ENCODE results near the gene RECQL5. TPM values are rescaled to one million over a fixed set of nuclear protein-coding genes. Genes with fewer than 3 reads are reported as not detected.

RECQL5 gene
- total and polyA plus RNA-seq, 4 donors, result 16.4 to 32.5 (median 29.8) TPM

DNA sequence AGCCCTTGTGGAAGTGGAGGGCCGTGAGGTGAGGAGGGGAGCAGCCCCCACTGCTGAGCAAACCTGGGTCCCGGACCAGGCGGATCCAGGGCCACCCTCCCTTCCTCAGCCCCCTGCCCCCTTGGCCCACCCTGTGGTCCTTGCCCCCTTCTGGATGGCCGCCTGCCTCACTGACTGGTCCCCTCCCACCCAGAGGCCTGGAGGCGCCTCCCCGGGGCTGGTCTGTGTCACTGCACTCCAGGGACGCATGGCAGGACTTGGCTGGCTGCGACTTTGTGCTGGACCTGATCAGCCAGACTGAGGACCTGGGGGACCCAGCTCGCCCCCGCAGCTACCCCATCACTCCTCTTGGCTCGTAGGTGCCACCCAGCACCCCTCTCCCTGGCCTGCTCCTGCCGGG is 52.9 kb downstream of the RECQL5 start:
- no peak overlapping the region for H3K27ac ChIP-seq (ENCODE audit: low read depth in 1 of 2, low read length in 1 of 2)
- H3K27me3 ChIP-seq (ENCODE audit: control insufficient read depth in 3 of 3, insufficient read depth in 3 of 3, low read length in 2 of 3), result no peaks in the 10 kb centered on the region
- H3K9me3 ChIP-seq (ENCODE audit: control insufficient read depth in 4 of 4, insufficient read depth in 3 of 4, low read length in 3 of 4), result no peaks in the 10 kb centered on the region
- H3K4me3 ChIP-seq, result no peak overlapping the region
- TF ChIP-seq, protein P1, sequence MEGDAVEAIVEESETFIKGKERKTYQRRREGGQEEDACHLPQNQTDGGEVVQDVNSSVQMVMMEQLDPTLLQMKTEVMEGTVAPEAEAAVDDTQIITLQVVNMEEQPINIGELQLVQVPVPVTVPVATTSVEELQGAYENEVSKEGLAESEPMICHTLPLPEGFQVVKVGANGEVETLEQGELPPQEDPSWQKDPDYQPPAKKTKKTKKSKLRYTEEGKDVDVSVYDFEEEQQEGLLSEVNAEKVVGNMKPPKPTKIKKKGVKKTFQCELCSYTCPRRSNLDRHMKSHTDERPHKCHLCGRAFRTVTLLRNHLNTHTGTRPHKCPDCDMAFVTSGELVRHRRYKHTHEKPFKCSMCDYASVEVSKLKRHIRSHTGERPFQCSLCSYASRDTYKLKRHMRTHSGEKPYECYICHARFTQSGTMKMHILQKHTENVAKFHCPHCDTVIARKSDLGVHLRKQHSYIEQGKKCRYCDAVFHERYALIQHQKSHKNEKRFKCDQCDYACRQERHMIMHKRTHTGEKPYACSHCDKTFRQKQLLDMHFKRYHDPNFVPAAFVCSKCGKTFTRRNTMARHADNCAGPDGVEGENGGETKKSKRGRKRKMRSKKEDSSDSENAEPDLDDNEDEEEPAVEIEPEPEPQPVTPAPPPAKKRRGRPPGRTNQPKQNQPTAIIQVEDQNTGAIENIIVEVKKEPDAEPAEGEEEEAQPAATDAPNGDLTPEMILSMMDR (IDR thresholded peaks at IDR 0.05; ENCODE audit: control extremely low read depth, extremely low read depth), result no peak
- 91 to 99% methylated on average over 11 to 12 of the region's 12 CpGs for WGBS, 2 donors
- no peaks in the 10 kb centered on the region for H3K4me1 ChIP-seq (ENCODE audit: control insufficient read depth in 5 of 5, insufficient read depth in 5 of 5, low read length in 5 of 5)
- no peak overlapping the region for H3K9ac ChIP-seq (ENCODE audit: insufficient read depth in 1 of 2, low read length in 2 of 2)
- ATAC-seq (ENCODE audit: insufficient read depth, low FRiP score), result no peak
- DNase-seq, result no peak
- H3K36me3 ChIP-seq (ENCODE audit: control insufficient read depth in 4 of 4, insufficient read depth in 4 of 4, low read length in 4 of 4), result peaks cover 0 to 73% (median 20%) of the 10 kb centered on the region in 4 donors

DNA sequence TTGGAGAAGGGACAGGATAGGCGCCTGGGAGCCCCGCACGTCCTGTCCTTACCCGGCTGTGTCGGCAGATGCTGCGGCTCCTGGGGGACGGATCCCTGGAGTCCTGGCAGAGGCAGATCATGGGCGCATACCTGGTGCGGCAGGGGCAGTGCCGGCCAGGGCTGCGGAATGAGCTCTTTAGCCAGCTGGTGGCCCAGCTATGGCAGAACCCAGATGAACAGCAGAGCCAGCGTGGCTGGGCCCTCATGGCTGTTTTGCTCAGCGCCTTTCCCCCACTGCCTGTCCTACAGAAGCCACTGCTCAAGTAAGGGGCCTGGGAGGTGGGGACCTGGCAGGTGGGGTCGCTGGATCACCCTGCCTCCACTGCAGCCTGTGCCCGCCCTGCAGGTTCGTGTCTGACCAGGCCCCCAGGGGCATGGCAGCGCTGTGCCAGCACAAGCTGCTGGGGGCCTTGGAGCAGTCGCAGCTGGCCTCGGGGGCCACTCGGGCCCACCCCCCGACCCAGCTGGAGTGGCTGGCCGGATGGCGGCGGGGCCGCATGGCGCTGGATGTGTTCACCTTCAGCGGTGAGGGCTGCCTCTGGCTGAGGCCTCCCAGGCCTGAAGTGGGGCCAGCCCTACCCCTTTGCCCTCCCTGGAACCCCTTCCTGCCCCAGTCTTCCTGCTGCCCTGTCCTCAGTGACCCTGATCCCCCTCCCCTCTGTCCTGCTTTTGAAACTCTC is 53.9 kb downstream of the RECQL5 start:
- H3K36me3 ChIP-seq (ENCODE audit: control insufficient read depth in 4 of 4, insufficient read depth in 4 of 4, low read length in 4 of 4), result peaks cover 0 to 66% (median 16%) of the 10 kb centered on the region in 4 donors
- TF ChIP-seq, protein P1 (IDR thresholded peaks at IDR 0.05; ENCODE audit: control extremely low read depth, extremely low read depth), result no peak
- 90 to 92% methylated on average over 27 of the region's 27 CpGs for WGBS, 2 donors

DNA sequence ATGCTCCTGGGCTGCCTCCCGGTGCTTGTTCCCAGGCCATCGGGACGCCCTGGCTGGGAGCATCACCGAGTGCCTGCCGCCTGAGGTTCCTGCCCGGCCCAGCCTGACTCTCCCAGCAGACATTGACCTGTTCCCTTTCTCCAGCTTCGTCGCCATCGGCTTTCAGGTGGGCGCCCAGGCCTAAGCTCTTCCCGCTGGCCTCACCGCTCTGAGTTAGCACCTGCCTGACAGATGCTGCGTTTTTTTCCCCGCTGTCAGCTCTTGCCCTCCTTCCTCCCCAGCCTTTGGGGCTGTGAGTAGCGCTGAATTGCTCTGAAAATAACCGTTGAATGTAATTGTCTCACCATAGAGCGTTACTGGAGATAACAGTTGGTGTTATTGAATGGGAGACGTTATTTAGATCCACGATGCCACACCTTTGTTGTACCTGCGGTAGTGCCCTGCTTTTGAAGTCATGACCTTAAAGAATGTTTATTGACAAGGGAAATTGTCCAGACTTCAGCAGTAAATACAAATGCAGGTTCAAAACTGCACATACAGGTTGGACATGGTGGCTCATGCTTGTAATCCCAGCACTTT is 55.0 kb downstream of the RECQL5 start:
- no peaks in the 10 kb centered on the region for H3K4me1 ChIP-seq (ENCODE audit: control insufficient read depth in 5 of 5, insufficient read depth in 5 of 5, low read length in 5 of 5)
- H3K36me3 ChIP-seq (ENCODE audit: control insufficient read depth in 4 of 4, insufficient read depth in 4 of 4, low read length in 4 of 4), result peaks cover 0 to 56% (median 12%) of the 10 kb centered on the region in 4 donors
- TF ChIP-seq, protein P1 (IDR thresholded peaks at IDR 0.05; ENCODE audit: control extremely low read depth, extremely low read depth), result no peak
- no peak for ATAC-seq (ENCODE audit: insufficient read depth, low FRiP score)
- H3K9me3 ChIP-seq (ENCODE audit: control insufficient read depth in 4 of 4, insufficient read depth in 3 of 4, low read length in 3 of 4), result no peaks in the 10 kb centered on the region
- DNase-seq, result no peak
- H3K4me3 ChIP-seq, result no peak overlapping the region
- WGBS, 2 donors, result 91 to 99% methylated on average over 20 of the region's 20 CpGs
- H3K9ac ChIP-seq (ENCODE audit: insufficient read depth in 1 of 2, low read length in 2 of 2), result no peak overlapping the region
- no peaks in the 10 kb centered on the region for H3K27me3 ChIP-seq (ENCODE audit: control insufficient read depth in 3 of 3, insufficient read depth in 3 of 3, low read length in 2 of 3)
- no peak overlapping the region for H3K27ac ChIP-seq (ENCODE audit: low read depth in 1 of 2, low read length in 1 of 2)

More for the DNA sequence above, 53.9 kb downstream of the RECQL5 start:
- ATAC-seq (ENCODE audit: insufficient read depth, low FRiP score), result no peak
- no peak for DNase-seq
- no peak overlapping the region for H3K9ac ChIP-seq (ENCODE audit: insufficient read depth in 1 of 2, low read length in 2 of 2)
- no peak overlapping the region for H3K27ac ChIP-seq (ENCODE audit: low read depth in 1 of 2, low read length in 1 of 2)
- H3K4me3 ChIP-seq, result no peak overlapping the region
- no peaks in the 10 kb centered on the region for H3K9me3 ChIP-seq (ENCODE audit: control insufficient read depth in 4 of 4, insufficient read depth in 3 of 4, low read length in 3 of 4)
- no peaks in the 10 kb centered on the region for H3K4me1 ChIP-seq (ENCODE audit: control insufficient read depth in 5 of 5, insufficient read depth in 5 of 5, low read length in 5 of 5)
- no peaks in the 10 kb centered on the region for H3K27me3 ChIP-seq (ENCODE audit: control insufficient read depth in 3 of 3, insufficient read depth in 3 of 3, low read length in 2 of 3)

Data from lung (tissue), 12 donors.